HS-5 (cell line): Measurements from ENCODE around the gene CHST14.
"Not testable (repeated sequence)": the region's sequence is repeated elsewhere in the genome, so short reads cannot be mapped to it uniquely, and the experiment has no call there.

Experiments
- DNase-seq: peaks from one replicate; pipeline ENCODE4 v3.0.0-alpha.2; 2012; ENCODE audit warnings: low read depth

The CHST14 gene

GRCh38 chr15:40441565-40442531 lies 28.9 kb upstream of the CHST14 start:
- no peak for DNase-seq

- no peak for DNase-seq
These were observed 27.5 kb upstream of the CHST14 start for GRCh38 chr15:40443255-40443654.

- no peak for DNase-seq
These were observed 26.9 kb upstream of the CHST14 start for GRCh38 chr15:40443846-40444245.

GRCh38 chr15:40444736-40445135 lies 26.0 kb upstream of the CHST14 start:
- no peak for DNase-seq

- no peak for DNase-seq
These were observed 25.3 kb upstream of the CHST14 start for GRCh38 chr15:40445421-40445922.

GRCh38 chr15:40446144-40446543 lies 24.6 kb upstream of the CHST14 start:
- no peak for DNase-seq

- DNase-seq, result no peak
These were observed 22.4 kb upstream of the CHST14 start for GRCh38 chr15:40448354-40448753.

GRCh38 chr15:40449275-40449674 lies 21.5 kb upstream of the CHST14 start:
- no peak for DNase-seq

GRCh38 chr15:40450047-40450446 lies 20.7 kb upstream of the CHST14 start:
- no peak for DNase-seq

- DNase-seq, result no peak
These were observed 19.1 kb upstream of the CHST14 start for GRCh38 chr15:40451527-40452158.

GRCh38 chr15:40452296-40453090 lies 18.3 kb upstream of the CHST14 start:
- DNase-seq, result no peak

GRCh38 chr15:40453941-40454340 lies 16.8 kb upstream of the CHST14 start:
- DNase-seq, result not testable (repeated sequence)

- no peak for DNase-seq
These were observed 15.8 kb upstream of the CHST14 start for GRCh38 chr15:40454904-40455391.

- no peak for DNase-seq
These were observed 14.5 kb upstream of the CHST14 start for GRCh38 chr15:40456299-40456712.

GRCh38 chr15:40456738-40457137 lies 14.0 kb upstream of the CHST14 start:
- DNase-seq, result no peak

- no peak for DNase-seq
These were observed 12.1 kb upstream of the CHST14 start for GRCh38 chr15:40458495-40459371.

- no peak for DNase-seq
These were observed 11.3 kb upstream of the CHST14 start for GRCh38 chr15:40459391-40460015.

GRCh38 chr15:40460404-40460803 lies 10.4 kb upstream of the CHST14 start:
- DNase-seq, result no peak

GRCh38 chr15:40461958-40462357 lies 8.8 kb upstream of the CHST14 start:
- no peak for DNase-seq

- no peak for DNase-seq
These were observed 7.5 kb upstream of the CHST14 start for GRCh38 chr15:40463279-40463678.
